HepG2 (cell line): ENCODE results near the gene B4GALT5. TPM values are rescaled to one million over a fixed set of nuclear protein-coding genes. Genes with fewer than 3 reads are reported as not detected.

Source experiments
- AKAP8 ChIP-seq: sonication (generic); formaldehyde crosslinking; IDR thresholded peaks from 2 replicates; pipeline ENCODE4 v1.5.1; 2020; ENCODE audit warnings: mild to moderate bottlenecking, missing genetic modification reagents
- BCLAF1 ChIP-seq: fragments of 450-650 bp; IDR thresholded peaks from 2 replicates; pipeline ENCODE4 v1.6.1; 2017; ENCODE audit warnings: mild to moderate bottlenecking
- FOXA3 ChIP-seq: IDR thresholded peaks from 2 replicates; pipeline ENCODE4 v1.6.1; 2016; ENCODE audit warnings: missing genetic modification reagents, missing compliant biosample characterization
- KDM1A ChIP-seq: IDR thresholded peaks from 2 replicates; pipeline ENCODE4 v1.6.1; 2016; ENCODE audit warnings: missing compliant biosample characterization
- PATZ1 ChIP-seq: sonication (generic); formaldehyde crosslinking; IDR thresholded peaks from 2 replicates; pipeline ENCODE4 v1.4.0; 2020; ENCODE audit warnings: missing genetic modification reagents
- PHF8 ChIP-seq: sonication (generic); formaldehyde crosslinking; IDR thresholded peaks from 2 replicates; pipeline ENCODE4 v1.5.0; 2020; ENCODE audit warnings: missing genetic modification reagents
- POLR2A ChIP-seq, 2 experiments: IDR thresholded peaks; 2 replicates each; pipeline ENCODE4 v1.6.1; 2011; ENCODE audit warnings: low read depth in 2 of 2, low read length in 2 of 2, mild to moderate bottlenecking in 1 of 2, moderate library complexity in 1 of 2; ENCODE audit not compliant: insufficient read depth in 1 of 2
- PTBP1 ChIP-seq: fragments of 200-400 bp; formaldehyde crosslinking; IDR thresholded peaks from 2 replicates; pipeline ENCODE4 v1.6.1; 2018; ENCODE audit warnings: low read length, low read depth; ENCODE audit not compliant: poor library complexity, severe bottlenecking
- RAD51 ChIP-seq: fragments of 450-650 bp; IDR thresholded peaks from 2 replicates; pipeline ENCODE4 v1.6.1; 2016; ENCODE audit warnings: borderline replicate concordance
- RARA ChIP-seq: IDR thresholded peaks from 2 replicates; pipeline ENCODE4 v1.6.1; 2016; ENCODE audit warnings: missing genetic modification reagents, missing compliant biosample characterization
- THYN1 ChIP-seq: sonication (generic); formaldehyde crosslinking; IDR thresholded peaks from 2 replicates; pipeline ENCODE4 v1.8.1; 2023; ENCODE audit warnings: low read depth, mild to moderate bottlenecking, moderate library complexity, missing genetic modification reagents, borderline replicate concordance
- ZBTB20 ChIP-seq: sonication (generic); formaldehyde crosslinking; IDR thresholded peaks from 2 replicates; pipeline ENCODE4 v1.8.1; 2023; ENCODE audit warnings: missing genetic modification reagents, low read depth, mild to moderate bottlenecking, borderline replicate concordance
- ZFP1 ChIP-seq: IDR thresholded peaks from 2 replicates; pipeline ENCODE4 v1.6.1; 2016
- ZGPAT ChIP-seq: IDR thresholded peaks from 2 replicates; pipeline ENCODE4 v1.6.1; 2016; ENCODE audit warnings: mild to moderate bottlenecking
- ZNF335 ChIP-seq: sonication (generic); formaldehyde crosslinking; IDR thresholded peaks from 2 replicates; pipeline ENCODE4 v1.4.0; 2020; ENCODE audit warnings: missing genetic modification reagents
- ZNF350 ChIP-seq: sonication (generic); formaldehyde crosslinking; IDR thresholded peaks from 2 replicates; pipeline ENCODE4 v1.4.0; 2020; ENCODE audit warnings: mild to moderate bottlenecking, low read depth, missing genetic modification reagents, borderline replicate concordance
- ZNF687 ChIP-seq: sonication (generic); formaldehyde crosslinking; IDR thresholded peaks from 2 replicates; pipeline ENCODE4 v1.5.1; 2020; ENCODE audit warnings: mild to moderate bottlenecking, missing genetic modification reagents, moderate library complexity
- ZNF772 ChIP-seq: sonication (generic); formaldehyde crosslinking; IDR thresholded peaks from 2 replicates; pipeline ENCODE4 v1.5.0; 2020; ENCODE audit warnings: mild to moderate bottlenecking, missing genetic modification reagents
- ZNF879 ChIP-seq: sonication (generic); formaldehyde crosslinking; IDR thresholded peaks from 2 replicates; pipeline ENCODE4 v1.8.1; 2023; ENCODE audit warnings: missing genetic modification reagents
- ZSCAN30 ChIP-seq: sonication (generic); formaldehyde crosslinking; IDR thresholded peaks from 2 replicates; pipeline ENCODE4 v1.5.0; 2020; ENCODE audit warnings: mild to moderate bottlenecking, missing genetic modification reagents
- polyA plus RNA-seq, 8 experiments: library from polyadenylated mRNA; depleted of rRNA in 3 of 8; stranded (reverse) in 7 of 8; unstranded in 1 of 8; fragments of >200 nt; fragmentation: Illumina TruSeq in 4 of 8; extraction: Trizol in 4 of 8; gene quantifications; 2 replicates each; pipeline versions ENCODE4 v1.2.1 to v1.2.3, GENCODE V29; 2011 to 2016; ENCODE audit warnings: low read depth in 4 of 8, missing spikeins in 1 of 8, mixed read lengths in 1 of 8; ENCODE audit not compliant: insufficient read depth in 1 of 8
- total RNA-seq, 5 experiments: library from RNA; depleted of rRNA; stranded (reverse); fragments of >200 nt; fragmentation: Illumina TruSeq; extraction: Trizol; gene quantifications; 2 replicates each; pipeline ENCODE4 v1.2.3, GENCODE V29; 2016; ENCODE audit warnings: low read depth in 1 of 5

Gene B4GALT5
- total and polyA plus RNA-seq, 2 of the 13 experiments (the other 11 are each of a cell fraction or from before 2014, with no cell fraction given): 27.3 to 30.9 TPM

- peak; percentile 83 for TF ChIP-seq ZNF687 (CRISPR knock-in tag)
- TF ChIP-seq ZSCAN30 (CRISPR knock-in tag): no peak
- TF ChIP-seq BCLAF1: no peak
- TF ChIP-seq KDM1A (CRISPR knock-in tag): no peak
- TF ChIP-seq ZNF350: 0 out of 2 replicates have a peak, but pooled peaks have one; percentile 41
- peak; percentile 69; the same call in 1 of the 2 replicates for TF ChIP-seq PHF8 (CRISPR knock-in tag)
- TF ChIP-seq ZBTB20 (CRISPR knock-in tag): no peak; the same call in 1 of the 2 replicates
- TF ChIP-seq ZNF335 (CRISPR knock-in tag): peak; percentile 13; the same call in 1 of the 2 replicates
- peak; percentile 49; the same call in 1 of the 2 replicates for TF ChIP-seq ZFP1
- no peak for TF ChIP-seq FOXA3 (CRISPR knock-in tag)
- peak; percentile 50; the same call in 1 of the 2 replicates for TF ChIP-seq AKAP8 (CRISPR knock-in tag)
- TF ChIP-seq PTBP1: no peak
- TF ChIP-seq POLR2A (IDR thresholded peaks at IDR 0.05; ENCODE audit: insufficient read depth in 1 of 2, low read depth in 2 of 2, low read length in 2 of 2): peak in 1 of 2 experiments; percentile 52; a peak in 3 of 4 replicates
- peak; percentile 4; the same call in 1 of the 2 replicates for TF ChIP-seq ZNF772 (CRISPR knock-in tag)
- TF ChIP-seq PATZ1 (CRISPR knock-in tag): peak; percentile 30; the same call in 1 of the 2 replicates
- no peak for TF ChIP-seq ZNF879 (CRISPR knock-in tag)
- no peak; the same call in 1 of the 2 replicates for TF ChIP-seq ZGPAT
- TF ChIP-seq THYN1: 0 out of 2 replicates have a peak, but pooled peaks have one; percentile 75
- no peak; the same call in 1 of the 2 replicates for TF ChIP-seq RARA (CRISPR knock-in tag)
- no peak for TF ChIP-seq RAD51
Measured at GRCh38 chr20:49712996-49713752, 504 bp downstream of the B4GALT5 start (continued).
